Kidney (tissue), 14 donors: Measurements from ENCODE around the gene ZNF446. TPM values are rescaled to one million over a fixed set of nuclear protein-coding genes. Genes with fewer than 3 reads are reported as not detected.
"Not testable (repeated sequence)": the region's sequence is repeated elsewhere in the genome, so short reads cannot be mapped to it uniquely, and the experiment has no call there.

Experiments used
- DNase-seq, 5 donors: peaks; one replicate each; pipeline ENCODE4 v3.0.0-alpha.2; 2013 to 2020
- FAIRE-seq: peaks from 2 replicates; lab custom pipeline; 2012; peaks lifted over from hg19 to GRCh38; lab: Jason Lieb, UNC
- H3K27ac ChIP-seq, 2 donors: one replicate each; pipeline ENCODE4 v1.7.0; 2013; ENCODE audit warnings: low read depth in 2 of 2, low read length in 2 of 2, inconsistent platforms in 1 of 2
- H3K27me3 ChIP-seq: one replicate; pipeline ENCODE4 v1.7.1; 2013; ENCODE audit warnings: low read length, inconsistent platforms; ENCODE audit not compliant: control insufficient read depth, insufficient read depth
- H3K36me3 ChIP-seq, 3 donors: one replicate each; pipeline versions ENCODE4 v1.7.0 to v1.7.1; 2013; ENCODE audit warnings: low read length in 3 of 3, control low read depth in 1 of 3, inconsistent platforms in 1 of 3; ENCODE audit not compliant: insufficient read depth in 3 of 3, control insufficient read depth in 2 of 3
- H3K4me1 ChIP-seq, 3 donors: one replicate each; pipeline versions ENCODE4 v1.7.0 to v1.7.1; 2013; ENCODE audit warnings: low read length in 3 of 3, inconsistent platforms in 1 of 3, low read depth in 1 of 3; ENCODE audit not compliant: control insufficient read depth in 2 of 3, insufficient read depth in 2 of 3
- H3K4me3 ChIP-seq, 3 donors: one replicate each; pipeline versions ENCODE4 v1.7.0 to v1.8.1; 2013; ENCODE audit warnings: low read length in 3 of 3, control low read depth in 1 of 3, inconsistent platforms in 1 of 3
- H3K9ac ChIP-seq, 3 donors: one replicate each; pipeline versions ENCODE4 v1.7.0 to v1.7.1; 2013; ENCODE audit warnings: low read length in 3 of 3, control low read depth in 1 of 3, inconsistent platforms in 1 of 3
- H3K9me3 ChIP-seq, 3 donors: one replicate each; pipeline versions ENCODE4 v1.7.0 to v1.7.1; 2013; ENCODE audit warnings: low read length in 3 of 3, control low read depth in 1 of 3, inconsistent platforms in 1 of 3; ENCODE audit not compliant: control insufficient read depth in 2 of 3, insufficient read depth in 1 of 3
- CTCF ChIP-seq: IDR thresholded peaks from 3 replicates; pipeline ENCODE4 v1.5.1; 2012; ENCODE audit warnings: mild to moderate bottlenecking, moderate library complexity, borderline replicate concordance; ENCODE audit not compliant: insufficient read depth; ENCODE audit errors: extremely low read depth
- intact Hi-C: fragments of 100-400 bp; cut with DNase I; formaldehyde crosslinking; loops from one replicate; pipeline ENCODE4 v1.11.1; 2022
- polyA plus RNA-seq: library from polyadenylated mRNA; stranded (reverse); fragments of 350-450 nt; fragmentation: Illumina TruSeq; extraction: RNeasy Lipid Tissue Mini Kit (QIAGEN cat#74804); gene quantifications from one replicate; pipeline ENCODE4 v1.2.3, GENCODE V29; 2014; ENCODE audit warnings: low read depth, low replicate concordance; ENCODE audit not compliant: insufficient read depth
- total RNA-seq: library from RNA; stranded (reverse); fragmentation: NEBNext Ultra II Directional; extraction: Animal tissue kit (Norgen Biotek cat#: 25700); gene quantifications from one replicate; pipeline ENCODE4 v1.2.1, GENCODE V29; 2021
- donor health status: control.
- donor health status: control.
- donor health status: control.
- donor health status: control.
- donor health status: control.
- donor health status: DM: yes; HTN: yes; CAD: no.
- donor health status: Normal renal cell carcinoma (clear cell type).

The ZNF446 gene
- total and polyA plus RNA-seq, 2 donors from 2014 or later: 12.6 to 13.3 TPM

- FAIRE-seq, H3K4me3 ChIP-seq, DNase-seq, H3K9ac ChIP-seq, H3K27me3 ChIP-seq, intact Hi-C loops, H3K36me3 ChIP-seq, H3K9me3 ChIP-seq, H3K4me1 ChIP-seq, H3K27ac ChIP-seq: not testable (repeated sequence)
Measured at GRCh38 chr19:58449980-58450379, 26.2 kb upstream of the ZNF446 start.

- H3K9me3 ChIP-seq: no peaks in the 10 kb centered on the region
- peaks cover 0 to 2% (median 0%) of the 10 kb centered on the region in 3 donors for H3K36me3 ChIP-seq
- no peaks in the 10 kb centered on the region for H3K27me3 ChIP-seq
- DNase-seq (peak in 1 of 5 donors; percentile 53), FAIRE-seq (no peak)
- intact Hi-C loops: no loop called here
- peaks cover 0 to 6% (median 0%) of the 10 kb centered on the region in 3 donors for H3K4me1 ChIP-seq
- TF ChIP-seq CTCF: no peak
- peak overlapping the region in 1 of 2 donors; percentile 71 for H3K27ac ChIP-seq
- peak overlapping the region; percentile 14 to 45 (median 29) for H3K9ac ChIP-seq
- peak overlapping the region; percentile 67 to 86 (median 80) for H3K4me3 ChIP-seq
Measured at GRCh38 chr19:58450856-58451357, 25.2 kb upstream of the ZNF446 start.

GRCh38 chr19:58451358-58452101 is 24.6 kb upstream of the ZNF446 start, which contains the start of gene ZNF324B:
ZNF324B (plus strand) TSS chr19:58451622; CDS start chr19:58453702, 2,080 bp downstream.
- peak; percentile 97 to 99 (median 98) for DNase-seq
- FAIRE-seq: peak; percentile 44
- TF ChIP-seq CTCF: no peak
- intact Hi-C loops: no loop called here
- peak within 1 kb of the TSS; percentile 45 to 65 (median 61) for H3K9ac ChIP-seq
- peak within 1 kb of the TSS; percentile 67 to 86 (median 80) for H3K4me3 ChIP-seq
- H3K27ac ChIP-seq: peak within 1 kb of the TSS in 1 of 2 donors; percentile 71
- H3K9me3 ChIP-seq: no peaks in the 10 kb centered on the region
- H3K27me3 ChIP-seq: no peaks in the 10 kb centered on the region
- H3K36me3 ChIP-seq: peaks cover 0 to 2% (median 0%) of the 10 kb centered on the region in 3 donors
- H3K4me1 ChIP-seq: peaks cover 0 to 6% (median 0%) of the 10 kb centered on the region in 3 donors

GRCh38 chr19:58453743-58454142 is 22.4 kb upstream of the ZNF446 start:
- no peak for TF ChIP-seq CTCF
- FAIRE-seq (no peak), DNase-seq (no peak)
- H3K4me1 ChIP-seq: peaks cover 0 to 6% (median 0%) of the 10 kb centered on the region in 3 donors
- intact Hi-C loops: no loop called here
- H3K27ac ChIP-seq: no peak overlapping the region
- H3K9me3 ChIP-seq: no peaks in the 10 kb centered on the region
- no peak overlapping the region for H3K4me3 ChIP-seq
- H3K9ac ChIP-seq: no peak overlapping the region
- peaks cover 0 to 5% (median 0%) of the 10 kb centered on the region in 3 donors for H3K36me3 ChIP-seq
- H3K27me3 ChIP-seq: no peaks in the 10 kb centered on the region
